Cardiac septum (tissue), 1 donor: ENCODE data around the gene CD300LD. TPM values are rescaled to one million over a fixed set of nuclear protein-coding genes. Genes with fewer than 3 reads are reported as not detected.

Source experiments
- total RNA-seq: library from RNA; stranded (reverse); fragmentation: NEBNext Ultra II Directional; extraction: Animal tissue kit (Norgen Biotek cat#: 25700); gene quantifications from one replicate; pipeline ENCODE4 v1.2.1, GENCODE V29; 2021
- donor health status: DM: no; HTN: no; CAD: no.

CD300LD gene
- total RNA-seq, 1 donor from 2014 or later = not detected

Other genes starting within 250 kb of the CD300LD start
- not detected for gene BTBD17, start 230.4 kb downstream of the CD300LD start, total RNA-seq
- gene GPR142, start 224.8 kb downstream of the CD300LD start, total RNA-seq = 0.16 TPM
- gene GPRC5C, start 160.2 kb downstream of the CD300LD start, total RNA-seq = 31.7 TPM
- gene CD300A, start 125.6 kb downstream of the CD300LD start, total RNA-seq = 2.6 TPM
- gene CD300LB, start 60.8 kb downstream of the CD300LD start, total RNA-seq = not detected
- 0.24 TPM for gene CD300C, start 46.2 kb downstream of the CD300LD start, total RNA-seq
- gene CD300H, start 24.8 kb downstream of the CD300LD start, total RNA-seq = not detected
- gene CD300E, start 31.5 kb upstream of the CD300LD start, total RNA-seq = 0.67 TPM
- 0.46 TPM for gene CD300LF, start 120.6 kb upstream of the CD300LD start, total RNA-seq
- gene RAB37, start 145.0 kb upstream of the CD300LD start, total RNA-seq = 0.94 TPM
- gene NHERF1, start 156.3 kb upstream of the CD300LD start, total RNA-seq = 10.1 TPM
- 27.6 TPM for gene NAT9, start 184.1 kb upstream of the CD300LD start, total RNA-seq